Osteoblast (primary cell): ENCODE data around the gene AP1M1. TPM values are rescaled to one million over a fixed set of nuclear protein-coding genes. Genes with fewer than 3 reads are reported as not detected.

ENCODE experiments used
- DNase-seq: peaks from one replicate; pipeline ENCODE4 v3.0.0; 2011; ENCODE audit warnings: low spot score, mixed read lengths; ENCODE audit not compliant: insufficient read length; ENCODE audit errors: missing footprints
- H2AFZ ChIP-seq: 2 replicates; pipeline ENCODE4 v1.6.0; 2011; ENCODE audit warnings: mild to moderate bottlenecking, low read length
- H3K27ac ChIP-seq: 2 replicates; pipeline ENCODE4 v1.5.1; 2011; ENCODE audit warnings: mild to moderate bottlenecking, low read depth, low read length, moderate library complexity
- H3K27me3 ChIP-seq: 2 replicates; pipeline ENCODE4 v1.6.0; 2012; ENCODE audit warnings: mild to moderate bottlenecking, control low read depth, inconsistent platforms, low read length, moderate library complexity; ENCODE audit not compliant: insufficient read depth
- H3K36me3 ChIP-seq: 2 replicates; pipeline ENCODE4 v1.5.1; 2011; ENCODE audit warnings: mild to moderate bottlenecking, low read length, control low read depth, moderate library complexity; ENCODE audit not compliant: insufficient read depth
- H3K4me1 ChIP-seq: 2 replicates; pipeline ENCODE4 v1.5.1; 2011; ENCODE audit warnings: mild to moderate bottlenecking, low read length, control low read depth, moderate library complexity; ENCODE audit not compliant: insufficient read depth
- H3K4me2 ChIP-seq: 2 replicates; pipeline ENCODE4 v1.6.0; 2011; ENCODE audit warnings: mild to moderate bottlenecking, low read length; ENCODE audit not compliant: insufficient read depth
- H3K4me3 ChIP-seq: fragments of 200-600 bp; sonication (generic); 3 replicates; pipeline ENCODE4 v1.5.1; 2012; ENCODE audit warnings: mild to moderate bottlenecking, low read length, inconsistent platforms; ENCODE audit not compliant: insufficient read depth
- H3K79me2 ChIP-seq: 2 replicates; pipeline ENCODE4 v1.6.0; 2012; ENCODE audit warnings: mild to moderate bottlenecking, low read length, control low read depth, inconsistent platforms; ENCODE audit not compliant: insufficient read depth
- H3K9me3 ChIP-seq: 2 replicates; pipeline ENCODE4 v1.5.1; 2011; ENCODE audit warnings: low read depth, low read length, control low read depth
- H4K20me1 ChIP-seq: 2 replicates; pipeline ENCODE4 v1.6.0; 2012; ENCODE audit warnings: mild to moderate bottlenecking, low read length, control low read depth; ENCODE audit not compliant: insufficient read depth
- total RNA-seq: library from RNA; depleted of rRNA; stranded (reverse); fragments of >200 nt; gene quantifications from 2 replicates; pipeline ENCODE4 v1.2.3, GENCODE V29; 2012
- TF ChIP-seq, protein P1 (sequence below): IDR thresholded peaks from 2 replicates; pipeline ENCODE4 v1.5.1; 2011; ENCODE audit warnings: mild to moderate bottlenecking, low read depth, low read length, moderate library complexity; ENCODE audit errors: extremely low read depth

AP1M1 gene
- total RNA-seq, 1 donor = 52.1 TPM

DNA sequence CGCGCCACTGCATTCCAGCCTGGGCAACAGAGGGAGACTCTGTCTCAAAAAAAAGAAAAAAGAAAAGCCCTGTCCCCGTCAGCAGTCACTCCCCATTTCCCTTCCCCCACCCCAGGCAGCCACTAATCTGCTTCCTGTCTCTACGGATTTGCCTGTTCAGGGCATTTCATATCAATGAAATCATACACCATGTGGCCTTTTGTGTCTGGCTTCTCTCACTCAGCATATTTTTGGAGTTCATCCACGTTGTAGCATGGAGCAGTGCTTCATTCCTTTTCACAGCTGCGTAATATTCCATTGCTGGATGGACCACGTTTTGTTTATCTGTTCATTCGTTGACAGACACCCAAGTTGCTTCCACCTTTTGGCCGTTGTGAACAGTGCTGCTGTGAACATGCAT, 90.8 kb downstream of the AP1M1 start:
- Histone ChIP-seq H4K20me1 (no peaks in the 10 kb centered on the region), H3K27me3 (peaks cover 18% of the 10 kb centered on the region), H3K4me2 (no peak overlapping the region), H3K36me3 (no peaks in the 10 kb centered on the region), H3K9me3 (no peaks in the 10 kb centered on the region), H3K4me3 (no peak overlapping the region), H3K79me2 (no peaks in the 10 kb centered on the region), H2AFZ (no peak overlapping the region), H3K4me1 (peaks cover 20% of the 10 kb centered on the region), H3K27ac (no peak overlapping the region)
- DNase-seq = no peak
- TF ChIP-seq, protein P1, sequence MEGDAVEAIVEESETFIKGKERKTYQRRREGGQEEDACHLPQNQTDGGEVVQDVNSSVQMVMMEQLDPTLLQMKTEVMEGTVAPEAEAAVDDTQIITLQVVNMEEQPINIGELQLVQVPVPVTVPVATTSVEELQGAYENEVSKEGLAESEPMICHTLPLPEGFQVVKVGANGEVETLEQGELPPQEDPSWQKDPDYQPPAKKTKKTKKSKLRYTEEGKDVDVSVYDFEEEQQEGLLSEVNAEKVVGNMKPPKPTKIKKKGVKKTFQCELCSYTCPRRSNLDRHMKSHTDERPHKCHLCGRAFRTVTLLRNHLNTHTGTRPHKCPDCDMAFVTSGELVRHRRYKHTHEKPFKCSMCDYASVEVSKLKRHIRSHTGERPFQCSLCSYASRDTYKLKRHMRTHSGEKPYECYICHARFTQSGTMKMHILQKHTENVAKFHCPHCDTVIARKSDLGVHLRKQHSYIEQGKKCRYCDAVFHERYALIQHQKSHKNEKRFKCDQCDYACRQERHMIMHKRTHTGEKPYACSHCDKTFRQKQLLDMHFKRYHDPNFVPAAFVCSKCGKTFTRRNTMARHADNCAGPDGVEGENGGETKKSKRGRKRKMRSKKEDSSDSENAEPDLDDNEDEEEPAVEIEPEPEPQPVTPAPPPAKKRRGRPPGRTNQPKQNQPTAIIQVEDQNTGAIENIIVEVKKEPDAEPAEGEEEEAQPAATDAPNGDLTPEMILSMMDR = no peak

DNA sequence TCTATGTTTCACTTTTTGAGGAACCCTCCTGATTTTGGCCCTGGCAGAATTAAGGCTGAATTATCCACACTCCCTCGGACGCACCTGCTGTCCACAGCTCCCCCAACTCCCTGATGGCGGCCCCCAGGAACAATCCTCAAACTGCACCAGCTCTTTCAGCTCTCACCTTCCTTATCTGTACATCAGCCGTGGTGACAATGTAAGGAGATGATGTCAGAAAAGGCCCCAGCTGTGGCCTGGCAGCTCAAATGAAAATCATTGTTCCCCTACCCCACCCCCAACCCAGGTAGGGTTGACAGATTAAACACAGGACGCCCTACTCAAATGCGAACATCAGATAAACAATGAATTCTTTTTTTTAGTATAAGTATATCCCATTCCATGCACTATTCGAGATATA, 91.9 kb downstream of the AP1M1 start:
- Histone ChIP-seq H3K4me1 (peaks cover 21% of the 10 kb centered on the region), H4K20me1 (no peaks in the 10 kb centered on the region), H3K4me2 (no peak overlapping the region), H3K4me3 (no peak overlapping the region), H3K36me3 (no peaks in the 10 kb centered on the region), H2AFZ (no peak overlapping the region), H3K9me3 (no peaks in the 10 kb centered on the region), H3K27ac (no peak overlapping the region), H3K27me3 (peaks cover 18% of the 10 kb centered on the region), H3K79me2 (no peaks in the 10 kb centered on the region)
- TF ChIP-seq, protein P1 = no peak
- DNase-seq = no peak

DNA sequence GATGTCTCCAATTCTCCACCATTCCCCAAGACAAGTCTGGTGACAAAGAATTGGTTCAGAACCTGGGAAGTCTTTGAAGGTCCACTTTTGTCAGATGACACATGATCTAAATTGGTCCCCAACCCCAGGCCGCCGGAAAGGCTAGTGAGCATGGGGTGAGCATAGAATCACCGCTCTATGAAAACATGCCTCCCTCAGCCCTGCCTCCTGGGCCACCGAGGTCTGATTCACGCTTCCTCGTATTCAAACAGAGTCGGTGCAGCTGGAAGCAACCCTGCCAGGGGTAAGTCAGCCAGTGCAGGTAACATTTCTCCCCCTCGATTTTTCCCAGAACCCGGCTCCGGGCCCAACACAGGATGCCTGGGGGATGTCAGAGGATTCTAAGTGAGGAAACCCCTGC, 93.0 kb downstream of the AP1M1 start:
- Histone ChIP-seq H2AFZ (no peak overlapping the region), H3K79me2 (no peaks in the 10 kb centered on the region), H3K27me3 (peaks cover 14% of the 10 kb centered on the region), H3K27ac (no peak overlapping the region), H3K4me2 (no peak overlapping the region), H3K9me3 (no peaks in the 10 kb centered on the region), H3K36me3 (no peaks in the 10 kb centered on the region), H4K20me1 (no peaks in the 10 kb centered on the region), H3K4me3 (no peak overlapping the region), H3K4me1 (peaks cover 21% of the 10 kb centered on the region)
- peak; percentile 18 for DNase-seq
- TF ChIP-seq, protein P1 = no peak

DNA sequence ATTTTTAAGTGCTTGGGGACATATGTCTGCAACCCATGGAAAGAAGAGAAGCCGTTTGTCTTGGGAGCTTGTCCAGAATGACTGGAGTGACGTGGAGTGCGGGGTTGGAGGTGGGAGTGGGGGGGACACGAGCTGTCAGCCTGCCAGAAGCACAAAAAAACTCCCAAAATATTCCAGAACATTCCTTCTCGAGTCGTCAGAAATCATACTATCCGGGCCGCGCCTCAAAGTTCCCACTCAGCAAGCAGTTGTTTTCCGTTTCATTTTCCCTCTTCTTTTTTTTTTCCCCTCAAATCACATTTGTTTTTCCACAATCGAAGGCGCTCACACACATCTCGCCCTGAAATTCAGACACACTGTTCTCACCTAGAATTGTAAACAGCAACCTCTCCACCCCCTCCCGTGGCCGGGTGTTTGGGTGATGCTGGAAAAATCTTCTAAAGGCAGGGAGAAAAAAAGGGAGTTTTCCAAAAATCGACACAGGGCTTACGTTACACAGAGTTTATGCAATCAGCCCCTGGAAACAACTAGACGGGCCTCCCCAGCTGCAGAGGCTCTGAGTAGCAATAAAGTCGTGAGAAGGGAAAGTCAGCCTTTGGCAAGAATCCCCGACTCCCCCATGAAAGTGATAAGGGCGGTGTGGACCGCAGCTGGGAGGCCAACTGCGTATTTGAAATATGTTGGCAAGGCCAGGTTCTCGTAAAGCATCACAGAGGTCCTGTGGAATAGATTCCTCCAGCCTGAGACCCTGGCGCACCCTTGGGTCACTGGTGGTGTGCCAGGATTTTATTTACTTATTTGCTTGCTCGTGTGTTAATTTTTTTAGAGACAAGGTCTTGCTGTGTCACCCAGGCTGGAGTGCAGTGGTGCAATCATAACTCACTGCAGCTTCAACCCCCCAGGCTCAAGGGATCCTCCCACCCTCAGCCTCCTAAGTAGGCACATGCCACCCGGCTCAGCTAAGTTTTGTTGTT, 95.7 kb downstream of the AP1M1 start:
- Histone ChIP-seq H3K4me2 (peak overlapping the region; percentile 87), H3K4me3 (peak overlapping the region; percentile 69), H3K9me3 (no peaks in the 10 kb centered on the region), H3K27me3 (no peaks in the 10 kb centered on the region), H4K20me1 (no peaks in the 10 kb centered on the region), H3K4me1 (peaks cover 15% of the 10 kb centered on the region), H3K27ac (peak overlapping the region; percentile 99), H3K79me2 (no peaks in the 10 kb centered on the region), H2AFZ (peak overlapping the region; percentile 68), H3K36me3 (no peaks in the 10 kb centered on the region)
- peak; percentile 97 for DNase-seq
- TF ChIP-seq, protein P1 = no peak
